Liver (tissue), 9 donors: ENCODE results near the gene RNF112. TPM values are rescaled to one million over a fixed set of nuclear protein-coding genes. Genes with fewer than 3 reads are reported as not detected.
A peak's percentile ranks its signal among the peaks of the same experiment; 100 is the strongest.

Experiments
- DNase-seq: peaks from one replicate; pipeline ENCODE4 v3.0.0-alpha.2; 2017; ENCODE audit warnings: low spot score
- H3K27ac ChIP-seq, 2 donors: one replicate each; pipeline ENCODE4 v1.7.0; 2013; ENCODE audit warnings: inconsistent platforms in 2 of 2, low read length in 2 of 2, control low read depth in 1 of 2, low read depth in 1 of 2, mild to moderate bottlenecking in 1 of 2
- H3K27me3 ChIP-seq, 4 donors: one replicate each; pipeline versions ENCODE4 v1.6.1 to v1.7.0; 2013; ENCODE audit warnings: low read length in 3 of 4, inconsistent platforms in 1 of 4, mild to moderate bottlenecking in 1 of 4, moderate library complexity in 1 of 4; ENCODE audit not compliant: control insufficient read depth in 4 of 4, insufficient read depth in 4 of 4
- H3K36me3 ChIP-seq, 4 donors: one replicate each; pipeline versions ENCODE4 v1.6.1 to v1.7.0; 2013; ENCODE audit warnings: low read length in 3 of 4, mild to moderate bottlenecking in 3 of 4, low read depth in 1 of 4, moderate library complexity in 1 of 4; ENCODE audit not compliant: control insufficient read depth in 4 of 4, insufficient read depth in 3 of 4
- H3K4me1 ChIP-seq, 4 donors: one replicate each; pipeline versions ENCODE4 v1.6.1 to v1.7.0; 2013; ENCODE audit warnings: low read length in 3 of 4, mild to moderate bottlenecking in 3 of 4, moderate library complexity in 1 of 4; ENCODE audit not compliant: control insufficient read depth in 4 of 4, insufficient read depth in 4 of 4
- H3K4me3 ChIP-seq, 3 donors: one replicate each; pipeline versions ENCODE4 v1.6.1 to v1.7.0; 2013; ENCODE audit warnings: low read length in 3 of 3, control low read depth in 1 of 3, low read depth in 1 of 3, mild to moderate bottlenecking in 1 of 3
- H3K9ac ChIP-seq, 2 donors: one replicate each; pipeline ENCODE4 v1.7.0; 2013; ENCODE audit warnings: low read length in 2 of 2, mild to moderate bottlenecking in 2 of 2, moderate library complexity in 2 of 2, control low read depth in 1 of 2, low read depth in 1 of 2
- H3K9me3 ChIP-seq, 4 donors: one replicate each; pipeline versions ENCODE4 v1.6.1 to v1.7.0; 2013; ENCODE audit warnings: low read length in 3 of 4; ENCODE audit not compliant: control insufficient read depth in 4 of 4
- EGR1 ChIP-seq, 2 donors: IDR thresholded peaks; 2 replicates each; pipeline ENCODE4 v1.6.1; 2016 to 2018; ENCODE audit warnings: antibody characterized with exemption in 2 of 2, low read depth in 2 of 2
- FOXA1 ChIP-seq: IDR thresholded peaks from 2 replicates; pipeline ENCODE4 v1.6.1; 2016; ENCODE audit warnings: antibody characterized with exemption
- GABPA ChIP-seq, 2 donors: IDR thresholded peaks in 1 of 2; conservative IDR thresholded peaks in 1 of 2; 2 replicates each; pipeline ENCODE4 v1.6.1; 2016; ENCODE audit warnings: antibody characterized with exemption in 2 of 2, mild to moderate bottlenecking in 1 of 2, moderate library complexity in 1 of 2
- HNF4A ChIP-seq, 2 donors: conservative IDR thresholded peaks; 2 replicates each; pipeline ENCODE4 v1.6.1; 2016; ENCODE audit warnings: antibody characterized with exemption in 2 of 2, mild to moderate bottlenecking in 2 of 2
- HNF4G ChIP-seq: IDR thresholded peaks from 2 replicates; pipeline ENCODE4 v1.6.1; 2016; ENCODE audit warnings: antibody characterized with exemption
- JUND ChIP-seq, 2 donors: IDR thresholded peaks; 2 replicates each; pipeline ENCODE4 v1.6.1; 2016; ENCODE audit warnings: antibody characterized with exemption in 2 of 2
- MAX ChIP-seq: IDR thresholded peaks from 2 replicates; pipeline ENCODE4 v1.6.1; 2016; ENCODE audit warnings: antibody characterized with exemption
- NR2F2 ChIP-seq: IDR thresholded peaks from 2 replicates; pipeline ENCODE4 v1.6.1; 2016; ENCODE audit warnings: antibody characterized with exemption
- RXRA ChIP-seq, 2 donors: IDR thresholded peaks; 2 replicates each; pipeline ENCODE4 v1.6.1; 2017 to 2018; ENCODE audit warnings: antibody characterized with exemption in 2 of 2, mild to moderate bottlenecking in 1 of 2
- SP1 ChIP-seq: IDR thresholded peaks from 2 replicates; pipeline ENCODE4 v1.6.1; 2018; ENCODE audit warnings: antibody characterized with exemption, mild to moderate bottlenecking
- TAF1 ChIP-seq: conservative IDR thresholded peaks from 2 replicates; pipeline ENCODE4 v1.6.1; 2016; ENCODE audit warnings: antibody characterized with exemption, mild to moderate bottlenecking
- YY1 ChIP-seq: IDR thresholded peaks from 2 replicates; pipeline ENCODE4 v1.6.1; 2016; ENCODE audit warnings: antibody characterized with exemption, mild to moderate bottlenecking
- ZBTB33 ChIP-seq: IDR thresholded peaks from 2 replicates; pipeline ENCODE4 v1.6.1; 2016; ENCODE audit warnings: antibody characterized with exemption
- WGBS: extraction: QIAGEN DNeasy Blood & Tissue Kit; methylation state at CpG from one replicate; pipeline ENCODE4 v1.1.7; 2013; 5-methylcytosine and 5-hydroxymethylcytosine counted together
- polyA plus RNA-seq, 2 donors: library from polyadenylated mRNA; stranded (reverse) in 1 of 2; unstranded in 1 of 2; fragments of 200-250 nt in 1 of 2; fragments of >200 nt in 1 of 2; fragmentation: Nextera tagmentation in 1 of 2; extraction: Ambion mirVana in 1 of 2; gene quantifications; one replicate each; pipeline versions ENCODE4 v1.2.1 to v1.2.3, GENCODE V29; 2013 to 2015
- total RNA-seq, 2 donors: library from RNA; depleted of rRNA; stranded (reverse); fragments of >200 nt; gene quantifications; one replicate each; pipeline ENCODE4 v1.2.3, GENCODE V29; 2014
- TF ChIP-seq, protein P1 (sequence below): IDR thresholded peaks from 2 replicates; pipeline ENCODE4 v1.6.1; 2016; ENCODE audit warnings: antibody characterized with exemption, mild to moderate bottlenecking
- donor health status: healthy.
- donor health status: healthy.
- donor health status: healthy.
- donor health status: healthy.
- donor health status: healthy.

Gene RNF112
- total and polyA plus RNA-seq, 4 donors, result 0.04 to 0.42 (median 0.20) TPM

GRCh38 chr17:19421926-19422325, 10.9 kb downstream of the RNF112 start:
- H3K4me3 ChIP-seq, result no peak overlapping the region
- no peaks in the 10 kb centered on the region for H3K9me3 ChIP-seq
- peaks cover 0 to 2% (median 0%) of the 10 kb centered on the region in 4 donors for H3K27me3 ChIP-seq
- no peak overlapping the region for H3K9ac ChIP-seq
- 93% methylated on average over 6 of the region's 6 CpGs for WGBS
- no peak for DNase-seq
- TF ChIP-seq SP1, result no peak
- TF ChIP-seq ZBTB33, result no peak
- TF ChIP-seq NR2F2, result no peak
- TF ChIP-seq RXRA (IDR thresholded peaks at IDR 0.05), result no peak
- TF ChIP-seq FOXA1, result no peak
- no peak for TF ChIP-seq HNF4G
- TF ChIP-seq EGR1 (IDR thresholded peaks at IDR 0.05; ENCODE audit: low read depth in 2 of 2), result no peak
- no peak for TF ChIP-seq TAF1
- TF ChIP-seq, protein P1, sequence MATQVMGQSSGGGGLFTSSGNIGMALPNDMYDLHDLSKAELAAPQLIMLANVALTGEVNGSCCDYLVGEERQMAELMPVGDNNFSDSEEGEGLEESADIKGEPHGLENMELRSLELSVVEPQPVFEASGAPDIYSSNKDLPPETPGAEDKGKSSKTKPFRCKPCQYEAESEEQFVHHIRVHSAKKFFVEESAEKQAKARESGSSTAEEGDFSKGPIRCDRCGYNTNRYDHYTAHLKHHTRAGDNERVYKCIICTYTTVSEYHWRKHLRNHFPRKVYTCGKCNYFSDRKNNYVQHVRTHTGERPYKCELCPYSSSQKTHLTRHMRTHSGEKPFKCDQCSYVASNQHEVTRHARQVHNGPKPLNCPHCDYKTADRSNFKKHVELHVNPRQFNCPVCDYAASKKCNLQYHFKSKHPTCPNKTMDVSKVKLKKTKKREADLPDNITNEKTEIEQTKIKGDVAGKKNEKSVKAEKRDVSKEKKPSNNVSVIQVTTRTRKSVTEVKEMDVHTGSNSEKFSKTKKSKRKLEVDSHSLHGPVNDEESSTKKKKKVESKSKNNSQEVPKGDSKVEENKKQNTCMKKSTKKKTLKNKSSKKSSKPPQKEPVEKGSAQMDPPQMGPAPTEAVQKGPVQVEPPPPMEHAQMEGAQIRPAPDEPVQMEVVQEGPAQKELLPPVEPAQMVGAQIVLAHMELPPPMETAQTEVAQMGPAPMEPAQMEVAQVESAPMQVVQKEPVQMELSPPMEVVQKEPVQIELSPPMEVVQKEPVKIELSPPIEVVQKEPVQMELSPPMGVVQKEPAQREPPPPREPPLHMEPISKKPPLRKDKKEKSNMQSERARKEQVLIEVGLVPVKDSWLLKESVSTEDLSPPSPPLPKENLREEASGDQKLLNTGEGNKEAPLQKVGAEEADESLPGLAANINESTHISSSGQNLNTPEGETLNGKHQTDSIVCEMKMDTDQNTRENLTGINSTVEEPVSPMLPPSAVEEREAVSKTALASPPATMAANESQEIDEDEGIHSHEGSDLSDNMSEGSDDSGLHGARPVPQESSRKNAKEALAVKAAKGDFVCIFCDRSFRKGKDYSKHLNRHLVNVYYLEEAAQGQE, result no peak
- no peak for TF ChIP-seq YY1
- no peak for TF ChIP-seq GABPA (IDR thresholded peaks at IDR 0.05 in 1 of 2, conservative IDR thresholded peaks at IDR 0.05 in 1 of 2)
- H3K4me1 ChIP-seq, result peaks cover 0 to 10% (median 6%) of the 10 kb centered on the region in 4 donors
- H3K36me3 ChIP-seq, result no peaks in the 10 kb centered on the region
- H3K27ac ChIP-seq, result no peak overlapping the region

- TF ChIP-seq HNF4A (conservative IDR thresholded peaks at IDR 0.05), result peak in 1 of 2 donors; percentile 11
- peak; percentile 11 for TF ChIP-seq MAX
- TF ChIP-seq GABPA (IDR thresholded peaks at IDR 0.05 in 1 of 2, conservative IDR thresholded peaks at IDR 0.05 in 1 of 2), result no peak
- TF ChIP-seq JUND (IDR thresholded peaks at IDR 0.05), result peak in 1 of 2 donors; percentile 10
- TF ChIP-seq SP1, result peak; percentile 24
- TF ChIP-seq RXRA (IDR thresholded peaks at IDR 0.05), result no peak
- Histone ChIP-seq H3K9ac (no peak overlapping the region), H3K36me3 (no peaks in the 10 kb centered on the region), H3K9me3 (no peaks in the 10 kb centered on the region), H3K27me3 (peaks cover 0 to 5% (median 0%) of the 10 kb centered on the region in 4 donors), H3K4me1 (peaks cover 0 to 10% (median 6%) of the 10 kb centered on the region in 4 donors), H3K27ac (peak overlapping the region in 1 of 2 donors; percentile 20), H3K4me3 (no peak overlapping the region)
- DNase-seq, result no peak
- 40% methylated on average over 8 of the region's 8 CpGs for WGBS
Observed at GRCh38 chr17:19424934-19425868, 14.2 kb downstream of the RNF112 start.
